Upper lobe of right lung (tissue), 1 donor: ENCODE results near the gene RAMP1. TPM values are rescaled to one million over a fixed set of nuclear protein-coding genes. Genes with fewer than 3 reads are reported as not detected.
A peak's percentile ranks its signal among the peaks of the same experiment; 100 is the strongest.

Experiments used
- ATAC-seq: fragments of 200-7000 bp; cut with Tn5 transposase; one replicate; pipeline ENCODE4 v1.9.1; 2020; ENCODE audit warnings: mild to moderate bottlenecking, moderate library complexity
- DNase-seq: peaks from one replicate; pipeline ENCODE4 v3.0.0-alpha.2; 2020
- H3K27ac ChIP-seq: fragments of 200-600 bp; one replicate; pipeline ENCODE4 v1.8.0; 2022
- H3K27me3 ChIP-seq: fragments of 200-600 bp; one replicate; pipeline ENCODE4 v1.8.0; 2022; ENCODE audit warnings: mild to moderate bottlenecking
- H3K36me3 ChIP-seq: fragments of 200-600 bp; one replicate; pipeline ENCODE4 v1.8.0; 2022
- H3K4me1 ChIP-seq: fragments of 200-600 bp; one replicate; pipeline ENCODE4 v1.8.0; 2022
- H3K4me3 ChIP-seq: fragments of 200-600 bp; one replicate; pipeline ENCODE4 v1.8.0; 2022; ENCODE audit warnings: mild to moderate bottlenecking
- H3K9me3 ChIP-seq: fragments of 200-600 bp; one replicate; pipeline ENCODE4 v1.8.0; 2022
- CTCF ChIP-seq: fragments of 200-600 bp; IDR thresholded peaks from one replicate; pipeline ENCODE4 v1.8.0; 2022; ENCODE audit warnings: antibody characterized with exemption
- intact Hi-C: fragments of 100-400 bp; cut with DNase I; formaldehyde crosslinking; loops from one replicate; pipeline ENCODE4 v1.11.0; 2022
- total RNA-seq: library from RNA; stranded (reverse); fragmentation: NEBNext Ultra II Directional; extraction: Animal tissue kit (Norgen Biotek cat#: 25700); gene quantifications from one replicate; pipeline ENCODE4 v1.2.1, GENCODE V29; 2021
- donor health status: DM: no; HTN: yes; CAD: no; lungs with severe emphysema.

RAMP1 gene
- total RNA-seq, 1 donor from 2014 or later: 11.1 TPM

- Histone ChIP-seq H3K36me3 (no peaks in the 10 kb centered on the region), H3K9me3 (no peaks in the 10 kb centered on the region), H3K27me3 (no peaks in the 10 kb centered on the region), H3K27ac (no peak overlapping the region), H3K4me3 (no peak overlapping the region), H3K4me1 (peaks cover 12% of the 10 kb centered on the region)
- ATAC-seq (no peak), DNase-seq (peak; percentile 40)
- intact Hi-C loops: no loop called here
- no peak for TF ChIP-seq CTCF
Measured at GRCh38 chr2:237894986-237895543, 35.6 kb downstream of the RAMP1 start.

GRCh38 chr2:237895544-237896506 is 36.4 kb downstream of the RAMP1 start:
- no peaks in the 10 kb centered on the region for H3K9me3 ChIP-seq
- H3K4me3 ChIP-seq: no peak overlapping the region
- peak; percentile 55 for DNase-seq
- intact Hi-C loops: no loop called here
- ATAC-seq: no peak
- no peaks in the 10 kb centered on the region for H3K36me3 ChIP-seq
- no peak overlapping the region for H3K27ac ChIP-seq
- no peaks in the 10 kb centered on the region for H3K27me3 ChIP-seq
- no peak for TF ChIP-seq CTCF
- peaks cover 12% of the 10 kb centered on the region for H3K4me1 ChIP-seq

- DNase-seq (no peak), ATAC-seq (no peak)
- Histone ChIP-seq H3K36me3 (no peaks in the 10 kb centered on the region), H3K9me3 (no peaks in the 10 kb centered on the region), H3K4me1 (peaks cover 12% of the 10 kb centered on the region), H3K27ac (no peak overlapping the region), H3K27me3 (no peaks in the 10 kb centered on the region), H3K4me3 (no peak overlapping the region)
- TF ChIP-seq CTCF: no peak
- intact Hi-C loops: no loop called here
Measured at GRCh38 chr2:237896507-237896892, 37.1 kb downstream of the RAMP1 start.

- no peak overlapping the region for H3K4me3 ChIP-seq
- H3K4me1 ChIP-seq: peaks cover 12% of the 10 kb centered on the region
- no peaks in the 10 kb centered on the region for H3K27me3 ChIP-seq
- no peaks in the 10 kb centered on the region for H3K36me3 ChIP-seq
- no peak overlapping the region for H3K27ac ChIP-seq
- no peak for TF ChIP-seq CTCF
- no peak for ATAC-seq
- intact Hi-C loops: no loop called here
- no peak for DNase-seq
- no peaks in the 10 kb centered on the region for H3K9me3 ChIP-seq
Measured at GRCh38 chr2:237896956-237897355, 37.5 kb downstream of the RAMP1 start.

GRCh38 chr2:237898057-237898414 is 38.6 kb downstream of the RAMP1 start:
- ATAC-seq: no peak
- no peak for TF ChIP-seq CTCF
- H3K4me3 ChIP-seq: no peak overlapping the region
- peaks cover 12% of the 10 kb centered on the region for H3K4me1 ChIP-seq
- intact Hi-C loops: no loop called here
- no peaks in the 10 kb centered on the region for H3K36me3 ChIP-seq
- DNase-seq: no peak
- no peaks in the 10 kb centered on the region for H3K27me3 ChIP-seq
- H3K9me3 ChIP-seq: no peaks in the 10 kb centered on the region
- peak overlapping the region; percentile 51 for H3K27ac ChIP-seq
